ENCODE results near the gene GLT1D1.

DNA sequence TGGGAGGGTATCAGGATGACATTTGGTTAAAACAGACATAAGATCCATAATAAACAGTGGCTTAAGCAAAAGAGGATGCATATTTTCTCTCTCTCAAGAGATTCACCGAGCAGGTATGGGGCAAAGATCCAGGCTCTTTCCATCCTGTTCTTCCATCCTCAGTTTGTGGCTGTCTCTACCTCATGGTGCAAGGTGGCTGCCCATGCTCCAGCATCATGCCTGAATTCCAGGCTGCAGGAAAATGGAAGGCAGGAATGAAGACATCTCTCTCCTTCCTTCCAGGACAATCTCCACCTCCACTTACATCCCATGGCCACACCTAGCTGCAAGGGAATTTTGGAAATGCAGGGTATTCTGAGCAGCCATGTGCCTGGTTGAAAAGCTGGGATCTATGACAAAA lies 136.0 kb downstream of the GLT1D1 start:
- no peak for TF ChIP-seq POLR2AphosphoS5 (IDR thresholded peaks at IDR 0.05; ENCODE audit: borderline replicate concordance, low read depth, low read length)
- no peak for TF ChIP-seq EZH2 (IDR thresholded peaks at IDR 0.05)
- no peak for TF ChIP-seq FOXP2 (optimal IDR thresholded peaks at IDR 0.05; ENCODE audit: control extremely low read depth, extremely low read length, insufficient read depth)

Data from SK-N-MC (cell line).